Ovary (tissue), 3 donors: ENCODE results near the gene NEK11.

ENCODE experiments used
- POLR2A ChIP-seq: fragments of 450-650 bp; IDR thresholded peaks from one replicate; pipeline ENCODE4 v1.6.1; 2017; ENCODE audit warnings: antibody characterized with exemption, mild to moderate bottlenecking, moderate library complexity
- TF ChIP-seq, protein P1 (sequence below), 3 donors: fragments of 450-650 bp in 2 of 3; fragments of 200-600 bp in 1 of 3; IDR thresholded peaks; one replicate each; pipeline versions ENCODE4 v1.5.1 to v1.8.0; 2016 to 2022; ENCODE audit warnings: antibody characterized with exemption in 3 of 3, mild to moderate bottlenecking in 1 of 3
- donor health status: DM: no; HTN: no; CAD: no.

DNA sequence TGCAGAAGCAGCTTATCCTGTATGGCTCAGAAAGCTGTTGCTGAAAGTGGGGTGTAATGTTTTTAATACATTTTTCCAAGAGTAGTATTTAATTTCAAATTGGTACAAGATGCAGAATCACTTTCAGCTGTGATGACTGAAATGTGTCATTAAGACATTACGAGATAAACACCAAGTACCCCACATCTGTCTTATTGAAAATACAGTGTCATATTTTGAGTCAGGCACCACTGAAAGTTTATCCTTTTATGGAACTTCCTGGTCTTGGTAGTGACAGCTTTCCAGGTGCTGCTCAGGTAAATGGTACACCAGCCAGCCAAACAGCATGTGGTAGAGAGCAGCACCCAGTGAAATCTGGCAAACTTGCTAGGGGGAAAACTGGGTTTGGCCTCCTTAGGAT is 17.0 kb upstream of the NEK11 start:
- TF ChIP-seq, protein P1, sequence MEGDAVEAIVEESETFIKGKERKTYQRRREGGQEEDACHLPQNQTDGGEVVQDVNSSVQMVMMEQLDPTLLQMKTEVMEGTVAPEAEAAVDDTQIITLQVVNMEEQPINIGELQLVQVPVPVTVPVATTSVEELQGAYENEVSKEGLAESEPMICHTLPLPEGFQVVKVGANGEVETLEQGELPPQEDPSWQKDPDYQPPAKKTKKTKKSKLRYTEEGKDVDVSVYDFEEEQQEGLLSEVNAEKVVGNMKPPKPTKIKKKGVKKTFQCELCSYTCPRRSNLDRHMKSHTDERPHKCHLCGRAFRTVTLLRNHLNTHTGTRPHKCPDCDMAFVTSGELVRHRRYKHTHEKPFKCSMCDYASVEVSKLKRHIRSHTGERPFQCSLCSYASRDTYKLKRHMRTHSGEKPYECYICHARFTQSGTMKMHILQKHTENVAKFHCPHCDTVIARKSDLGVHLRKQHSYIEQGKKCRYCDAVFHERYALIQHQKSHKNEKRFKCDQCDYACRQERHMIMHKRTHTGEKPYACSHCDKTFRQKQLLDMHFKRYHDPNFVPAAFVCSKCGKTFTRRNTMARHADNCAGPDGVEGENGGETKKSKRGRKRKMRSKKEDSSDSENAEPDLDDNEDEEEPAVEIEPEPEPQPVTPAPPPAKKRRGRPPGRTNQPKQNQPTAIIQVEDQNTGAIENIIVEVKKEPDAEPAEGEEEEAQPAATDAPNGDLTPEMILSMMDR (IDR thresholded peaks at IDR 0.05) = no peak
- no peak for TF ChIP-seq POLR2A
